Mesenteric fat pad (tissue), 1 donor: ENCODE results near the gene CCNF. TPM values are rescaled to one million over a fixed set of nuclear protein-coding genes. Genes with fewer than 3 reads are reported as not detected.

Experiments
- DNase-seq: peaks from one replicate; pipeline ENCODE4 v3.0.0-alpha.2; 2020; ENCODE audit warnings: low spot score
- total RNA-seq: library from RNA; stranded (reverse); fragmentation: NEBNext Ultra II Directional; extraction: Animal tissue kit (Norgen Biotek cat#: 25700); gene quantifications from one replicate; pipeline ENCODE4 v1.2.1, GENCODE V29; 2021
- donor health status: DM: yes; HTN: yes; CAD: no.

Gene CCNF
- total RNA-seq, 1 donor from 2014 or later = 3.9 TPM

DNA sequence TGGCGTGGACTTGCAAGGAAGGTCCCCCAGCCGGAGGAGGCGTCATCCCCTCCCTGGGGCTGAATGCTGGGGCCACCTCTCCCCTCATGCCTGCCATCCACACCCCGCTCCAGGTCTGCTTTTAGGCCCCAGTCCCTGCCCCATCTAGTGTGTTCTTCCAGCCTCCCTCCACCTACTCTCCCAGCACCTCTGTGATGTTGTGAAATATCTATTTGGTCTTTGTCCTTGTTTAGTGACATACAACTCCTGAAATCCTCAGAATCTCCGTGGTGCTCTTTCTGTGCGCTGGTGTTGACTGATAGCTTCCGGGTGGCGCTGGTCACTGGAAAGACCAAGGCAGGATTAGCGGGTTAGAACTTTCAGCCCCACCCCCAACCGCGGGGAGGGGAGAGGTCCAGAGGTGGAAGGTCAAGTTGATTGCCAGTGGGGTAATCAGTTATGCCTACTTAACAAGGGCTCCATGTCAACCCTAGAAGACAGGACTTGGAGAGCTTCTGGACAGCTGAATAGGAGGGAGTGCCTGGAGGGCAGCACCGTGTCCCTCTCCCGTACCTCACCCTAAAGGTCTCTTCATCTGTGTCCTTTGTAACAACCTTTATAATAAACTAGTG is 55.8 kb downstream of the CCNF start:
- no peak for DNase-seq

DNA sequence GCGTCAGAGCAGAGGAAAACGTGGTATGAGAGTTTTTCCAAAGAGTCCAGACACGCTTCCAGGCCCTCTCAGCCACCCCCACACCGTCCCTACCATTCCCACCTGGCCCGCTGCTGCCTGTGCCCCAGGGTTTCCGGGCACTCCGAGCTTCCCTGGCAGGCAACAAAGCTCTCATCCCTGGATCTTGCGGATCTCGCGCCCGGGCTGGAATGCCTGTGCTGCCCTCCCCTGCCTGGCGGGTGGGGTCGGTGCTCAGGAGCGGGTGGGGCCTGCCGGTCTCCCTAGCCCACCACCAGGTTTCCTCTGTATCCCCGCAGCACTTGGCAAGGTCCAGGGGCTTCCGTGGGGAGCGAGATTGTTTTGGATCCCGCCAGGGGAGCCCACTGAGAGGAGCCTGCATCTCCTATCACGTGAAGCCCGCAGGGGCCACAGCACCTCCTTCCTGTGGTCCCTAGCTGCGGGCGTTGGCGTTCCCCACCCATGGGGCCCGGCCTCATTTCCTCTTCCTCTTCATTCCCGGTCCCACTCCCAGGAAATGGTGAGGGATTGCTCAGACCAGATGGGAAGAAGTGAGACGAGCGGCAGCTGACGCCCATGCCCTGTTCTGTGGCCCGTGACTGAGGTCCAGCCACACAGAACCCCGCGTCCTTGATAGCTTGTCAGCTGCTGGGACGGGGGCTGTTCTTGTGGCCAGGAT is 56.7 kb downstream of the CCNF start:
- DNase-seq = no peak

DNA sequence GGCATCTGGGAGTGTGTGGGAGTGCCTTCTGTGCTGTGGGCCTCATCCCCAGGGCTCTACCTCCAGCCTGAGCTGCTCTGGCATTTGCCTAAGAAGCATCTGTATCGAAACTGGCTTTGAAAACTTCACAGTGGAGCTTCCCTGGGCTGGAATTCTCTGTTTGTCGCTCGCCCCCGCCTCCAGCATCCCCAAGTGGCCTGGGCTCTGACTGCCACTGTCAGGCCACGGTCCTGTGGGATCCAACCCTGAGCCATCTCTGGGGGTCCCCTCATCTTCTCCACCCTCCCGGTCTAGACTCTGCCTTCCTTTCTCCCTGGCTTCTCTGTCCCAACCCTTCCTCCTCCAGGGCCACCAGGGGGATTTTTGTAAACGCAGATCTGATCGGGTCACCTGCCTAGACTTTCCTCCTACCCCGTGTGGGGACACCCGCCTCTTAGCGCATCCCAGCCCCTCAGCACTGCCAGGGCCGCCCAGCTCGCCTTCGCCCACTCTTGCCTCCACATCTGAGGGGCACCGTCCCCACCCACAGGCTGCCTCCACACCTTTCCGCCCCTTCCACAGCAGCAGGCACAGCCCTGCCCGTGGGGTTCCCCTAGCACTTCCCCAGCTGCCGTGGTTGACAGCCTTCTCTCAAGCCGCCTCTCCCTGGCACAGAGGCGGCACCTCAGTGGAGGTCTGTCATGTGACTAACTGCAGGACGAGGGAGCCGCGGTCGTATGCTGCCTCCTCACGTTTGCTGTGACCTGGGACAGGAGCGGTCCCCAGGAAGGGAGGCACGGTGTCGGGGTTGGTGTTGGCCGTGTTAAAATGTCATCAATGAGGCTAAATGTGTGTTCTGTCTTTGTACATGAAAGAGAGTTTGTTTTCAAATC is 57.6 kb downstream of the CCNF start:
- no peak for DNase-seq

DNA sequence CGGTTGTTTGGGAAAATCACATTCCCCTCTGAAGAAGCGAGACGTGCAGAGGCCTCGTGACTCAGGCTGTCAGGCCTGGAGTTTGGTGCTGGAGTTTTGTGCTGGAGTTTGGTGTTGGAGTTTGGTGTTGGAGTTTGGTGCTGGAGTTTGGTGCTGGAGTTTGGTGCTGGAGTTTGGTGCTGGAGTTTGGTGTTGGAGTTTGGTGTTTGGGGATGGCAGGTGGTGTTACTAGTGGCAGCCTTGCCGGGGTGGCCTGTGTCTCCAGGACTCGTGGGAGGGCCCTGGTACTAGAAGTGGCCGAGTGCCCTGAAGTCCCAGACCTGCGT is 58.2 kb downstream of the CCNF start:
- DNase-seq = no peak

DNA sequence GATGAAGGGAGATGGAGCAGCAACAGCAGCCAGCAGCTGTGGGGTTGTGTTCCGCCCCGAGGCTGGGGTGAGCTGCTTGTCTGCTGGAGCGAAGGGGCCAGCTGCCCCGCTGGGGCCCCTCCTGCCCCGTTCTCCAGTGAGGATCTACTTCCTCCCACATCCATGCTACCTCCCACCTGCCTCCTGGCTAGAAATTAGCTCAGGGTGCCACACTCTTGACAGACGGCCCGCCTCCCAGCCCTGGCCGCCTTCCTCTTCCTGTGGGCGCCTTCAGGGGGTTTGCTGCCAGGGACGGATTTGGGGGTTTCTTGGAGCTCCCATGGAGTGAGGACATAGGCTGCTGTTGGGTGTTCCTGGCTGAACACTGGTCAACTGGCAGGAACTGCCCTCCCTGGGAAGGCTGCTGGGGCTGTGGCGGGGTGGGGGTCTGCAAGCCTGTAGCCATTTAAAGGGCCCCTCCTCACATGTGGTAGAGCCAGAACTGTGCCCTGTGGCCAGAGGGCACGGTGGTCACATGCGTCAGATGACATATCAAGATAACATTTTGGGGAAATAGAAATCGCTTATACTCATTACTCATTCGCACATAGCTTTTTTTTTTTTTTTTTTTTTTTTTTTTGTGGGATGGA is 58.8 kb downstream of the CCNF start:
- no peak for DNase-seq

DNA sequence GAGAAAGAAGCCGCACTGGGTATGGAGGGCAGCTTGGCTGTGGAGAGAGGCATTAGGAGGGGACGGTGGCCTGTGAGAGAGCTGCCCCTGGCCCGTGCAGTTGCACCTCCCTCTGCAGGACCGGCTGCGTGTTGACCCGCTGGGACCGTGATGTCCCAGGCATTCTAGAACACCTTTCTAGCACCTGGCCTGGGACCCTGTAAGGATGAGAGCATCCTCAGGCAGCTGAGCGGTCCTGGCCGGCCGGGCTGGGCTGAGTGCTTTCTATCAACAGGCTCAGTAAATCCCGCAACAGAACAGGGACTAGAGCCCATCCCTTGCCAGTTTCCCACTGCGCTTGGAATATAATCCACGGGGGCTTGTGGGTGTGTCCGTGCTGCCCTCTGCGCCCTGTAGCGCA is 60.3 kb downstream of the CCNF start:
- DNase-seq = no peak

DNA sequence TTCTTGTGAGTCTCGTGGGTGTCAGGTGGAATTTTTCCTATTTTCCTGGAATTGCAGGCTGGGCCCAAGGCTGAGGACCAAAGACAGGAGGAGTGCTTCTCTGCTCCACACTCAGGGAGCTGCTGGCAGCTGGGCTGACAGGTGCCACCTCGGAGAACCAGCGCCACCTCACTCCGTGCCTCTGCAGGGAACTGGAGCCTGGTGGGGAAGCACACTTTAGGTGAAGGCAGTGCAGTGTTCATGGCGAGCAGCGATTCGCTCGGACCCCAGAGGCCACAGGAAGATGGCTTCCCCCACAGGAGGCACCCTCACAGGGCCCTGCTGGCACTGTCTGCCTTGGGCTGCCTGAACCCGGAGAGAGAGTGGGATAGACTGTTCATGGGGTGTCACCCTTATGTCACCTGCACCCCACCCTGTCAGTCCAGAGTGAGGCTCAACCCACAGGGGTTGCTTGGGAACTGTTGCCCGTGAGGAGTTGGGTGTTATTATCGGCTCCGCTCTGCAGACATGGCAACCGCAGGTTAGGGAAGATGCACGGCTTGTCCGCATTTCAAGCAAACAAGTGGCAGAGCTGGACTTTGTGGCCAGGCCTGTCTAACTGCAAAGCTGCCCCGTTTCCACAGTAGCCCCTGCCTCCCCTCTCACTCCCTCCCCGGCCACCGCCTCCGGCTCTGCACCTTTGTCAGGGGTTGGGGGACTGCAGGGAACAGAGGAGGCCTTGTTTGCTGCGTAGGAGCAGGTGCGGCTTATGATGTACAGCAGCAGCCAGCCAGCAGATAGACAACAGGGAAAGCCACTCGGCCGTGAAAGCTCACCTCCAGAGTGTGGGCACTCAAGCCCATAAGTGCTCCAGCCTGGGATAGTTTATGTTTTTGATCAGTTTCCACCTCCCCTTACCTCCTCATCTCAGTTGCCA is 61.2 kb downstream of the CCNF start:
- no peak for DNase-seq

DNA sequence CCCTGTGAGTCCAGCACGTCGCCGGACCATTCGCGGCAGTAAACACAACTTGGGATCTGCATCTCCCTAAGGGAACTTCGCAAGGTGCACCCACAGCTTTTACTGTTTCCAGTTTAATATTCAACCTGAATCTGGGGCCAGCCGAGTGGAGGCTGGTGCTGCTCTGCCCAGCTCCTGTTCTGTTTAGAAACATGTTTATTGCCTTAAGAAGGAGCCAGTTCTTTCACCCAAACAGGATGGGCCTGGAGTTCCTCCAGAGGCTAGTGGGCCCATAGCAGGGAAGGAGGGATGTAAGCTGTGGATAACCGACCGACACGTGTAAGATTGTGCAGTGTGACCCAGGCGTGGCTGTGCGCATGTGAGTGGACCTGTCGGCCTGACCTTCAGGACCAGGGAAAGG is 63.0 kb downstream of the CCNF start:
- DNase-seq = no peak

DNA sequence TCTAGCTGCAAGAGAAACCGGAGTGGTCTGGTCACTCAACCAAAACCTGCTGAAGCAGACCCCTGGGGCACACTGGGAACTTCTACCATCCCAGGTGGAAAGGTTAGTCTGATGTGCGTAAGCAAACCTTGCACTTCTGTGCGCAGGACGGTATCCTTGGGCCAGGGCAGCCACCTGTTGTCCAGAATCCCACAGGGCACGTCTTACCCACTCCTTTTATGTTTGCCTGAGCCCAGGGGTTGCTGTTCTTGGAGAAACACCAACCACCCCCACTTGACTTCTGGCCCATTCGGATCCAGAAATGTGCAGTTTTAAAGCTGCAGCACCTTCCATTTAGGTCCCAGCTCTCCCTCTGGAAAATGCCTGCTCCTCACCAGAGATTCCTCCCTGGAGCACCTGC is 64.4 kb downstream of the CCNF start:
- DNase-seq = no peak

DNA sequence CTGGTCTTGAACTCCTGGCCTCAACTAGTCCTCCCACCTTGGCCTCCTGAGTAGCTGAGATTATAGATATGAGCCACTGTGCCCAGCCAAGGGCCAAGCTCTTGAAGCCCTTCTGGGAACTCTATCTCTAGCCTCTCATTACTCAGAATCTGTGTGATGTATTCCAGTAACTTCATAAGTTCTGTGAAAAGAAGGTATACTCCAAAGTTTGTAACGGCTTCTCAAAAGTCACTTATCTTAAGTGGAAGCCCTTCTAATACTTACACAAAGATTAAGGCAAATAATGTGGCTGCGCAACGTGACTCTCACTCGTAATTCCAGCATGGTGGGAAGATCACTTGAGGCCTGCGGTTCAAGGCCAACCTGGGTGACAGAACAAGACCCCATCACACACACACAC is 65.4 kb downstream of the CCNF start:
- no peak for DNase-seq

DNA sequence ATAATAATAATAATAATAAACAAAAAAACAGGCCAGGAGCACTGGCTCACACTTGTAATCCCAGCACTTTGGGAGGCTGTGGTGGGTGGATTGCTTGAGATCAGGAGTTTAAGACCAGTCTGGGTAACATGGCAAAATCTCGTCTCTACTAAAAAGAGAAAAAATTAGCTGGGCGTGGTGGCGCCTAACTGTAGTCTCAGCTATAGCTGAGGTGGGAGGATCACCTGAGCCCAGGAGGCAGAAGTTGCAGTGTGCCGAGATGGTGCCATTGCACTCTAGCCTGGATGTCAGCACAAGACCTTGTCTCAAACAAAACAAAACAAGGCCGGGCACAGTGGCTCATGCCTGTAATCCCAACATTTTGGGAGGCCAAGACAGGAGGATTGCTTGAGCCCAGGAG is 65.8 kb downstream of the CCNF start:
- no peak for DNase-seq

DNA sequence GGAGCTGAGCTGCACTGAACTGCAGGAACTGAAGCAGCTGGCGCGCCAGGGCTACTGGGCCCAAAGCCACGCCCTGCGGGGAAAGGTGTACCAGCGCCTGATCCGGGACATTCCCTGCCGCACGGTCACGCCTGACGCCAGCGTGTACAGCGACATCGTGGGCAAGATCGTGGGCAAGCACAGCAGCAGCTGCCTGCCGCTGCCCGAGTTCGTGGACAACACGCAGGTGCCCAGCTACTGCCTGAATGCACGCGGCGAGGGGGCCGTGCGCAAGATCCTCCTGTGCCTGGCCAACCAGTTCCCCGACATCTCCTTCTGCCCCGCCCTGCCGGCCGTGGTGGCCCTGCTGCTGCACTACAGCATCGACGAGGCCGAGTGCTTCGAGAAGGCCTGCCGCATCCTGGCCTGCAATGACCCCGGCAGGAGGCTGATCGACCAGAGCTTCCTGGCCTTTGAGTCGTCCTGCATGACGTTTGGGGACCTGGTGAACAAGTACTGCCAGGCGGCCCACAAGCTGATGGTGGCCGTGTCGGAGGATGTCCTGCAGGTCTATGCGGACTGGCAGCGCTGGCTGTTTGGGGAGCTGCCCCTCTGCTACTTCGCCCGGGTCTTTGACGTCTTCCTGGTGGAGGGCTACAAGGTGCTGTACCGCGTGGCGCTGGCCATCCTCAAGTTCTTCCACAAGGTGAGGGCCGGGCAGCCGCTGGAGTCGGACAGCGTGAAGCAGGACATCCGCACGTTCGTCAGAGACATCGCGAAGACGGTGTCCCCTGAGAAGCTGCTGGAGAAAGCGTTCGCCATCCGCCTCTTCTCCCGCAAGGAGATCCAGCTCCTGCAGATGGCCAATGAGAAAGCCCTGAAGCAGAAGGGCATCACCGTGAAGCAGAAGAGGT is 67.2 kb downstream of the CCNF start:
- DNase-seq = no peak

DNA sequence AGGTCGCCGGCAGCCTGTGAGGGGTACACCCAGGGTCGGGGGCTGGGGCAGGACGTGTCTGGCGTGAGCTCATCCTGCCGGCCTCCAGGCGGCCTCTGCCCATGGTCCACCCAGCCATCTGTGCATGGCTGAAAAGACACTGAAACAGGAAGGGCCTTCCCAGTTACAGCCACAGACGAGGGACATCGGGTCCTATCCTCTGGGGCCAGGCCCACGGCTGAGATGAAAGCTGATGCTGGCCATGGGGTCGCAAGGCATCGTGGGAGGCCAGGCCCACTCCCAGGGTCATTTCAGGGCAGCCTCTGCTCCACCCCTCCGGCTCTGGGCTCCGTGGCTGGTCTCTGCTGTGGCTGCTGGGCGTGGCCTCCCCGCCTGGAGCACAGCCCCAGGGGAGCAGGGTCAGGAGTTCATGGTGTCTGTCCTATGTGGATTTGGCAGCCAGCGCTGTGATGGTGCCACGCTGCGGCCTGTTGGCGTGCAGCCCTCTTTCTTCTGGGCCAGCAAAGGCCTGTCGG is 67.9 kb downstream of the CCNF start:
- DNase-seq = no peak

DNA sequence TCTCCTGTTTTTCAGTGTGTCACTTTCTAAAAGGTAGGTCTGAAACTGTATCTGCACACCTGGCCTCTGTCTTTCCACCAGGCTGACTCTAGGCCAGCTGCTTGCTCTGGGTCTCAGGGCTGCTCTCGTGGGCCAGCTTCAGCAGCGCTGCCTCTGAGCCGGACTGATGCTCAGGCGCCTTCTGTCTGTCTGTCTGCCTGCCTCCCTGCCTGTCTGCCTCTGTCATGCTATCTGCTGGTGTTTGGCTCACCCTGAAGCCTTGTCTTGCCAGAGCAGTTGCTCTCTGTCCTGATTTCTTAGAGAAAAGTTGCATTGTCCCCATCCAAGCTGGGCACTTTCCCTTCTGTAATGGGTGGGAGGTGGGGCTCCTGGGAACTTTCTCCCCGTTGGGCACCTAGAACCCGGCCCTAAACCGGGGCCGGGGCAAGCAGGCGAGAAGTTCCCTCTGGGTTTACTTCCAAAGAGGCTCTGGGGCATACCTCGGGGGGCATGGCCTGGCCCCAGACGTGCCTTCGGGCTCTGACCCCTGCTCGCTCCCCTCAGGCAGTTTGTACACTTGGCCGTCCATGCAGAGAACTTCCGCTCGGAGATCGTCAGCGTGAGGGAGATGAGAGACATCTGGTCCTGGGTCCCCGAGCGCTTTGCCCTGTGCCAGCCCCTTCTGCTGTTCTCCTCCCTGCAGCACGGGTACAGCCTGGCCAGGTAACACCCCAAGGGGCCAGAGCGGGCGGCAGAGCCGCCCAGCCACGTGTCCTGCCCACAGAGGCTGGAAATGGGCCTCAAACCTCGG is 68.6 kb downstream of the CCNF start:
- no peak for DNase-seq

DNA sequence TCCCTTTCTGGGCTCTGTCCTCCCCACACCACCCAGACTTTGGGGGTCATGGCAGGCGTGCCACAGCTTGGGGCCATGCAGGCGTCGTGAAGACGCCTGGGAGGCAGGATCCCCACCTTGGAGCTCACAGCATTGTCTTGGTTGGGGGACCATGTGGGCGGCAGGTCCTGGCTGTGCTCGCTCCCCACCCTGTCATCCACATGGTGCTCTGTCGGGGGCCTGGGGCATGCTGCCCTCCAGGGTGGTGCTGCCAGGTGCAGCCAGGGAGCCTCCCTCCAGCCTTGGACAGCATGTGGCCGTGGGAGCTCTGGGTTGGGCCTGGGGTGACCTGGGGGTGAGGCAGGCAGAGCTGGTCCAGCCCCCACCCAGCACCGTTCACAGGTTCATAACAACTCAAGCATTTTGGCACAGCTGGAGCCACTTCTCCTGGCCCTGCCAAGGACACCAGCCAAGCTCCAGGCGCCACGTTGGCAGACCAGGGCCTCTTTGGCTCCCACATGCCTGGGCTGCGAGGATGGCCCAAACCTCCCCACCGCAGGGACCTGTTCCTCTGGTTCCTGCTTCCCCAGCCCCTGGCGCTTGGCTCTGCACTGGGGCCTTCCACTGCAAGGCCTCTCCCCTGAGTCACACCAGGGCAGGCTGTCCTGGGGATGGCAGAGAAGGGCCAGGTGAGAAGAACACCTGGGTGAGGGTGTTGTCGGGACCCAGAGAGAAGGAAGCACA is 69.4 kb downstream of the CCNF start:
- DNase-seq = no peak

DNA sequence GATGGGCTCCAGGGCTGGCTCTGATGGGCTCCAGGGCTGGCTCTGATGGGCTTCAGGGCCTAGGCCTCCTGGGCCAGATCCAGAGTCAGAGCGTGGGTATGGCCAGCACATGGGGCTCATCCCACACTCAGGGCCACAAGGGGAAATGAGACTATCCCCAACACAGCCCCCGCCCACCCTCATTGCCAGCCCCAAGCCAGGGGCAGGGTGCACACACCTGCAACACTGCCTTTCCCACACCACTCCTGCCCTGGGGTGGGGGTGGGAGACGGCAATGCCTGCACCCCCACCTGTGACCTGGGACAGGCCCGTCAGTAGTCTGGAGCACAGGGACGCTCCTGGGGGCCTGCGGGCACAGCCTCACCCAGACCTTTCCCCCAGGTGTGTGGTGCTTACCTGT is 70.2 kb downstream of the CCNF start:
- no peak for DNase-seq

DNA sequence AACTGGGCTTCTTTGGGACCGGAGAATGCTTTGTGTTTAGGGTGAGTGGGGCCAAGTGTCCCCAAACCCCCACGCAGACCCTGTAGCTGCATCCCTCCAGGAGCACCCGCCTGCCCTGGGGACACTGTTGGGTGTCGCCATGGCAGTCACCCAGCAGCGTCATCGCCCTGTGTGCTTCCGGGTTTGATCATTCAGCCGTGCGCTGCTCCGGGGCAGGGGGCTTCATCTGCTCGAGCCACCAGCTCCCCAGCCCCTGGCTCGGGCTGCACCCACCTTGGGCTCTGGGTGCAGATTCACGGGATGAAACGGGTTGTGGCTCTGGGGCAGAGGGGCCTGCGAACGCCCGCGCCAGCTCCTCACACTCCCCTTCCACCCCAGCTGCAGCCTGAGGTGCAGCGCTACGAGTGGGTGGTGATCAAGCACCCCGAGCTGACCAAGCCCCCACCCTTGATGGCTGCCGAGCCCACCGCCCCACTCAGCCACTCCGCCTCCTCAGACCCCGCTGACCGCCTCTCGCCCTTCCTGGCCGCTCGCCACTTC is 70.7 kb downstream of the CCNF start:
- no peak for DNase-seq

DNA sequence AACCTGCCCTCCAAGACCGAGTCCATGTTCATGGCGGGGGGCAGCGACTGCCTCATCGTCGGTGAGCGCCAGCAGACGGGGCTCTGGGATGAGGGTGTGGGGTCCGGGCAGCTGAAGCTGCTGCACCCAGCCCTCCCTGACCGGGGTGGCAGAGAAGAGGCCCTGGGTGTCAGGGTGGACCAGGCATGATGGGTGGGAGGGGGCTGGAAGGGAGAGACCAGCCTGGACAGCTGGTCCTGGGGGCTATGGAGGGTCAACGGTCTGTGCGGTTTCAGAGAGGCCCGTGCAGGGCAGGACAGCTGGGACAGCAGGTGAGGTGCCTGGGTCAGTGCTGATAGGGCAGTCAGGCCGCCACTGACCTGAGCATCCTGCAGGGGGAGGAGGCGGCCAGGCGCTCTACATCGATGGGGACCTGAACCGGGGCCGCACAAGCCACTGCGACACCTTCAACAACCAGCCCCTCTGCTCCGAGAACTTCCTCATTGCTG is 71.2 kb downstream of the CCNF start:
- no peak for DNase-seq
